KMS-11 (cell line): ENCODE results near the gene CD86.
A peak's percentile ranks its signal among the peaks of the same experiment; 100 is the strongest.

Experiments
- H2AFZ ChIP-seq: fragments of 200-600 bp; sonication (generic); 2 replicates; pipeline ENCODE4 v1.6.1; 2016; ENCODE audit warnings: antibody characterized with exemption, mixed run types, low read depth
- H3K27ac ChIP-seq: fragments of 200-600 bp; sonication (generic); 2 replicates; pipeline ENCODE4 v1.6.1; 2016; ENCODE audit warnings: mild to moderate bottlenecking, mixed run types
- H3K27me3 ChIP-seq: fragments of 200-600 bp; sonication (generic); 2 replicates; pipeline ENCODE4 v1.6.1; 2017; ENCODE audit warnings: mild to moderate bottlenecking, low read depth, mixed run types, moderate library complexity; ENCODE audit not compliant: insufficient read depth
- H3K36me3 ChIP-seq: fragments of 200-600 bp; sonication (generic); 2 replicates; pipeline ENCODE4 v1.6.1; 2017; ENCODE audit warnings: mild to moderate bottlenecking, mixed run types; ENCODE audit not compliant: insufficient read depth
- H3K4me1 ChIP-seq: fragments of 200-600 bp; sonication (generic); 2 replicates; pipeline ENCODE4 v1.6.1; 2016; ENCODE audit warnings: mild to moderate bottlenecking, low read depth, mixed run types; ENCODE audit not compliant: poor library complexity, severe bottlenecking
- H3K4me2 ChIP-seq: fragments of 200-600 bp; sonication (generic); 2 replicates; pipeline ENCODE4 v1.7.0; 2016; ENCODE audit warnings: mild to moderate bottlenecking, mixed run types
- H3K4me3 ChIP-seq: fragments of 200-600 bp; sonication (generic); IDR thresholded peaks from 2 replicates; pipeline ENCODE4 v1.6.1; 2017; ENCODE audit warnings: low read depth, low read length, mixed read lengths; ENCODE audit not compliant: insufficient read depth
- H3K79me2 ChIP-seq: fragments of 200-600 bp; sonication (generic); 2 replicates; pipeline ENCODE4 v1.6.1; 2016; ENCODE audit warnings: low read depth, mixed run types; ENCODE audit not compliant: insufficient read depth
- H3K9ac ChIP-seq: fragments of 200-600 bp; sonication (generic); 2 replicates; pipeline ENCODE4 v1.6.1; 2016; ENCODE audit warnings: mild to moderate bottlenecking, mixed run types
- H4K20me1 ChIP-seq: fragments of 200-600 bp; sonication (generic); 2 replicates; pipeline ENCODE4 v1.6.1; 2016; ENCODE audit warnings: mild to moderate bottlenecking, mixed run types; ENCODE audit not compliant: insufficient read depth
- CTCF ChIP-seq: fragments of 200-600 bp; sonication (generic); conservative IDR thresholded peaks from 2 replicates; pipeline ENCODE4 v1.6.1; 2017; ENCODE audit warnings: low read depth, mild to moderate bottlenecking, antibody characterized with exemption, low read length, moderate library complexity, mixed read lengths

Gene CD86

DNA sequence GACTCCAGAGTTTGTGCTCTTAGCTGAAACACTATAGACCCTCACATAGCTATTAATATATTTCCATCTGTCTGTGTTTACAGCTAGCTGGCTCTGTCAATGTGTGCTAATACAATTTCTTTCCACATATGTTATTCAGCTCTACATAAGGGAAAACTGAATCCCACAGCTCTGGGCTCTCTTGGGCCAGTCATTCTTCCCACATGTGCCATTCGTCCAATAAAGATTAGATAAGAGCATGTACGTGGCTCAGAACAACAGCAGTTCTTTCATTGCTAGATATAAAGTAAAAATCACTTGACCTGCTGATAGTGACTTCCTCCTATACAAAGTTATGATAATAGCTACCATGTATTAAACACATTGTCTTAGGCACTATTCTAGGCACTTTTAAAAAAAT, 30.4 kb upstream of the CD86 start:
- Histone ChIP-seq H2AFZ (no peak overlapping the region), H4K20me1 (no peaks in the 10 kb centered on the region), H3K27me3 (no peaks in the 10 kb centered on the region), H3K4me1 (peaks cover 34% of the 10 kb centered on the region), H3K4me2 (peak overlapping the region; percentile 43), H3K36me3 (no peaks in the 10 kb centered on the region), H3K4me3 (no peak overlapping the region), H3K9ac (no peak overlapping the region), H3K27ac (peak overlapping the region; percentile 8; the same call in 1 of the 2 replicates), H3K79me2 (no peaks in the 10 kb centered on the region)
- no peak for TF ChIP-seq CTCF

- Histone ChIP-seq H3K4me3 (no peak overlapping the region), H3K27ac (peak overlapping the region; percentile 8; the same call in 1 of the 2 replicates), H3K27me3 (no peaks in the 10 kb centered on the region), H3K9ac (no peak overlapping the region), H3K36me3 (no peaks in the 10 kb centered on the region), H3K4me1 (peaks cover 39% of the 10 kb centered on the region), H3K79me2 (no peaks in the 10 kb centered on the region), H4K20me1 (no peaks in the 10 kb centered on the region), H2AFZ (no peak overlapping the region), H3K4me2 (peak overlapping the region; percentile 43)
- no peak for TF ChIP-seq CTCF
Observed at GRCh38 chr3:122025296-122025695, 29.9 kb upstream of the CD86 start.

- no peak for TF ChIP-seq CTCF
- Histone ChIP-seq H3K79me2 (no peaks in the 10 kb centered on the region), H3K36me3 (no peaks in the 10 kb centered on the region), H3K27me3 (no peaks in the 10 kb centered on the region), H3K4me1 (peaks cover 29% of the 10 kb centered on the region), H2AFZ (peak overlapping the region; percentile 76), H3K27ac (peak overlapping the region; percentile 76), H4K20me1 (no peaks in the 10 kb centered on the region), H3K9ac (peak overlapping the region; percentile 33; the same call in 1 of the 2 replicates), H3K4me3 (no peak overlapping the region), H3K4me2 (peak overlapping the region; percentile 55)
Observed at GRCh38 chr3:122030381-122031122, 24.6 kb upstream of the CD86 start.

- no peak overlapping the region for H3K9ac ChIP-seq
- TF ChIP-seq CTCF: no peak
- H3K27me3 ChIP-seq: no peaks in the 10 kb centered on the region
- peaks cover 29% of the 10 kb centered on the region for H3K4me1 ChIP-seq
- H3K36me3 ChIP-seq: no peaks in the 10 kb centered on the region
- H3K4me2 ChIP-seq: peak overlapping the region; percentile 55; the same call in 1 of the 2 replicates
- no peaks in the 10 kb centered on the region for H4K20me1 ChIP-seq
- H3K79me2 ChIP-seq: no peaks in the 10 kb centered on the region
- H2AFZ ChIP-seq: peak overlapping the region; percentile 76
- H3K4me3 ChIP-seq: no peak overlapping the region
- H3K27ac ChIP-seq: peak overlapping the region; percentile 76; the same call in 1 of the 2 replicates
Observed at GRCh38 chr3:122031123-122031468, 24.1 kb upstream of the CD86 start.
